Stimulated activated CD4-positive, alpha-beta T cell treated with anti-CD3 and anti-CD28 coated beads, Interleukin-2, amount 100 ng/mL, for 4 hours (primary cell): ENCODE measurements around the gene MEP1B.

Experiments
- DNase-seq: peaks from one replicate; pipeline ENCODE4 v3.0.0-alpha.2; 2020; ENCODE audit warnings: low read depth

MEP1B gene

GRCh38 chr18:32267463-32267862, 77.6 kb downstream of the MEP1B start:
- DNase-seq, result no peak
